Endodermal cell (in vitro differentiated cells): ENCODE data around the gene DLGAP1. TPM values are rescaled to one million over a fixed set of nuclear protein-coding genes. Genes with fewer than 3 reads are reported as not detected.

Experiments used
- DNase-seq: peaks from one replicate; pipeline ENCODE4 v3.0.0-alpha.2; 2017
- H3K27ac ChIP-seq: 2 replicates; pipeline ENCODE4 v1.5.1; 2013; ENCODE audit warnings: mild to moderate bottlenecking, low read depth, low read length, moderate library complexity
- H3K27me3 ChIP-seq: 2 replicates; pipeline ENCODE4 v1.6.1; 2013; ENCODE audit warnings: mild to moderate bottlenecking, low read length, moderate library complexity; ENCODE audit not compliant: insufficient read depth, control insufficient read depth, poor library complexity, severe bottlenecking
- H3K36me3 ChIP-seq: 2 replicates; pipeline ENCODE4 v1.7.0; 2013; ENCODE audit warnings: mild to moderate bottlenecking, low read length, moderate library complexity; ENCODE audit not compliant: control insufficient read depth, insufficient read depth
- H3K4me1 ChIP-seq: one replicate; pipeline ENCODE4 v1.7.0; 2013; ENCODE audit warnings: low read length; ENCODE audit not compliant: control insufficient read depth, insufficient read depth
- H3K4me3 ChIP-seq: 2 replicates; pipeline ENCODE4 v1.5.1; 2013; ENCODE audit warnings: mild to moderate bottlenecking, low read length, moderate library complexity
- H3K9ac ChIP-seq: 2 replicates; pipeline ENCODE4 v1.6.1; 2013; ENCODE audit warnings: mild to moderate bottlenecking, low read length, moderate library complexity; ENCODE audit not compliant: poor library complexity, severe bottlenecking; ENCODE audit errors: extremely low read depth
- H3K9me3 ChIP-seq: 2 replicates; pipeline ENCODE4 v1.6.1; 2013; ENCODE audit warnings: mild to moderate bottlenecking, low read length, moderate library complexity; ENCODE audit not compliant: control insufficient read depth
- H3K27ac Mint-ChIP-seq: 2 replicates; pipeline ENCODE4 v1.8.0; 2020; ENCODE audit warnings: mixed read lengths
- H3K27me3 Mint-ChIP-seq: 2 replicates; pipeline ENCODE4 v1.8.0; 2021; ENCODE audit warnings: mild to moderate bottlenecking, mixed read lengths; ENCODE audit not compliant: insufficient read depth
- H3K36me3 Mint-ChIP-seq: 2 replicates; pipeline ENCODE4 v1.8.0; 2020; ENCODE audit warnings: low read depth, mixed read lengths
- H3K4me1 Mint-ChIP-seq: 2 replicates; pipeline ENCODE4 v1.8.0; 2020; ENCODE audit warnings: mixed read lengths
- H3K4me3 Mint-ChIP-seq: 2 replicates; pipeline ENCODE4 v1.8.0; 2020; ENCODE audit warnings: mild to moderate bottlenecking, moderate library complexity, mixed read lengths
- H3K9me3 Mint-ChIP-seq: 2 replicates; pipeline ENCODE4 v1.8.0; 2020; ENCODE audit warnings: mild to moderate bottlenecking, mixed read lengths
- CTCF ChIP-seq: fragments of 200-600 bp; sonication (generic); conservative IDR thresholded peaks from 2 replicates; pipeline ENCODE4 v1.5.0; 2021; ENCODE audit warnings: antibody characterized with exemption, mild to moderate bottlenecking
- WGBS, 2 experiments: methylation state at CpG; one replicate each; pipeline versions ENCODE4 v1.1.5 to v1.1.7; 2013; ENCODE audit warnings: missing lambda C conversion rate in 2 of 2, mixed read lengths in 1 of 2; ENCODE audit not compliant: insufficient coverage in 1 of 2, insufficient read length in 1 of 2; 5-methylcytosine and 5-hydroxymethylcytosine counted together
- total RNA-seq, 2 donors: library from RNA; stranded (reverse); fragmentation: NEBNext Ultra II Directional in 1 of 2; extraction: Animal tissue kit (Norgen Biotek cat#: 25700) in 1 of 2; gene quantifications; 2 replicates in 1 of 2; 3 replicates in 1 of 2; pipeline ENCODE4 v1.2.1, GENCODE V29; 2021

Gene DLGAP1
- total RNA-seq, 2 donors from 2014 or later = 11.5 to 21.5 TPM

GRCh38 chr18:3873211-3873610 is 581.9 kb downstream of the DLGAP1 start:
- no peak overlapping the region for H3K4me3 Mint-ChIP-seq
- H3K9ac ChIP-seq = no peak overlapping the region

GRCh38 chr18:3872641-3873040 is 582.5 kb downstream of the DLGAP1 start:
- Histone ChIP-seq H3K27me3 (no peaks in the 10 kb centered on the region), H3K27ac (no peak overlapping the region), H3K4me3 (no peak overlapping the region), H3K9ac (no peak overlapping the region), H3K36me3 (no peaks in the 10 kb centered on the region), H3K4me1 (peaks cover 6% of the 10 kb centered on the region), H3K9me3 (no peaks in the 10 kb centered on the region)
- Mint-ChIP-seq H3K4me3 (no peak overlapping the region), H3K36me3 (no peaks in the 10 kb centered on the region), H3K9me3 (no peaks in the 10 kb centered on the region), H3K4me1 (peaks cover 24% of the 10 kb centered on the region), H3K27ac (no peak overlapping the region), H3K27me3 (no peaks in the 10 kb centered on the region)
- no peak for TF ChIP-seq CTCF
- 80 to 92% methylated on average over 1 to 2 of the region's 2 CpGs for WGBS, 2 experiments
- no peak for DNase-seq

More at GRCh38 chr18:3873211-3873610, 581.9 kb downstream of the DLGAP1 start:
- Mint-ChIP-seq H3K27me3 (no peaks in the 10 kb centered on the region), H3K27ac (no peak overlapping the region), H3K9me3 (no peaks in the 10 kb centered on the region), H3K4me1 (peaks cover 23% of the 10 kb centered on the region), H3K36me3 (no peaks in the 10 kb centered on the region)
- Histone ChIP-seq H3K36me3 (no peaks in the 10 kb centered on the region), H3K4me3 (no peak overlapping the region), H3K27ac (no peak overlapping the region), H3K9me3 (no peaks in the 10 kb centered on the region), H3K4me1 (peaks cover 5% of the 10 kb centered on the region), H3K27me3 (no peaks in the 10 kb centered on the region)
- DNase-seq = no peak
- TF ChIP-seq CTCF = no peak

- Histone ChIP-seq H3K27ac (no peak overlapping the region), H3K27me3 (no peaks in the 10 kb centered on the region), H3K36me3 (no peaks in the 10 kb centered on the region), H3K4me3 (no peak overlapping the region), H3K9ac (no peak overlapping the region), H3K4me1 (peaks cover 6% of the 10 kb centered on the region), H3K9me3 (no peaks in the 10 kb centered on the region)
- Mint-ChIP-seq H3K27me3 (no peaks in the 10 kb centered on the region), H3K9me3 (no peaks in the 10 kb centered on the region), H3K27ac (no peak overlapping the region), H3K4me3 (no peak overlapping the region), H3K4me1 (peaks cover 28% of the 10 kb centered on the region), H3K36me3 (no peaks in the 10 kb centered on the region)
- no peak for DNase-seq
- WGBS, 2 experiments = 83 to 100% methylated on average over 1 to 2 of the region's 2 CpGs
- no peak for TF ChIP-seq CTCF
These were observed 583.4 kb downstream of the DLGAP1 start for GRCh38 chr18:3871687-3872086.
